ENCODE measurements around the gene LUZP2.
"Not testable (repeated sequence)": the region's sequence is repeated elsewhere in the genome, so short reads cannot be mapped to it uniquely, and the experiment has no call there.

LUZP2 gene

GRCh38 chr11:24934733-24935439 is 438.0 kb downstream of the LUZP2 start:
- DNase-seq = no peak

GRCh38 chr11:24944891-24945290 is 448.0 kb downstream of the LUZP2 start:
- DNase-seq = no peak

DNA sequence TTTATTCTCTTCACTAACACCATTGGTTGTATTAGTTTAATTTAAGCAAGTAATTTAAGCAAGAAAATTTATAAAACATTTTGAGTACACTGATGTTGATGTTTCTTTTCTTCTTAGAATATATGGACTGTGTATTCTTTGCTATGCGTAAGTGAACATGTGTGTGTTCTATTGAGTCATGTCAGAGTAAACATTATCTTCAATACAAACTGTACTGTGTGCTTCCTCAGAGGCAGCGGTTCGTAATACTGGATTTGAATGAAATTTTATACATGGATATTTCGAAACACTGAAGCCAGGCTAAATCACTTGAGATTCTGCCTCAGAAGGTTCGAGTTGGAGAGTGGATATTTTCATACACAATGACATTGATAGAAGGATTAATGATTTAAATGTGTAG is 452.6 kb downstream of the LUZP2 start:
- no peak for DNase-seq

- no peak for DNase-seq
Measured at GRCh38 chr11:24963852-24964251, 467.0 kb downstream of the LUZP2 start.

GRCh38 chr11:24965748-24966147 is 468.9 kb downstream of the LUZP2 start:
- DNase-seq = no peak

DNA sequence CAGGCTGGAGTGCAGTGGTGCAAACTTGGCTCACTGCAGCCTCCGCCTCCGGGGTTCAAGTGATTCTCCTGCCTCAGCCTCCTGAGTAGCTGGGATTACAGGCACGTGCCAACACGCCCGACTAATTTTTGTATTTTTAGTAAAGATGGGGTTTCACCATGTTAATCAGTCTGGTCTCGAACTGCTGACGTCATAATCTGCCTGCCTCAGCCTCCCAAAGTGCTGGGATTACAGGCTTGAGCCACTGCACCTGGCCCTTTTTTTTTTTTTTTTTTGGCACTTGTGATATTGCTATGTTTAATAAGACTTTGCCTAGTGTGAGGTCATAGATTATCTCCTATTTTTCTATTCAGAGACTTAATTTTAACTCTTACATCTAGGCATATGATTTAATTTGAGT is 497.1 kb downstream of the LUZP2 start:
- not testable (repeated sequence) for DNase-seq

DNA sequence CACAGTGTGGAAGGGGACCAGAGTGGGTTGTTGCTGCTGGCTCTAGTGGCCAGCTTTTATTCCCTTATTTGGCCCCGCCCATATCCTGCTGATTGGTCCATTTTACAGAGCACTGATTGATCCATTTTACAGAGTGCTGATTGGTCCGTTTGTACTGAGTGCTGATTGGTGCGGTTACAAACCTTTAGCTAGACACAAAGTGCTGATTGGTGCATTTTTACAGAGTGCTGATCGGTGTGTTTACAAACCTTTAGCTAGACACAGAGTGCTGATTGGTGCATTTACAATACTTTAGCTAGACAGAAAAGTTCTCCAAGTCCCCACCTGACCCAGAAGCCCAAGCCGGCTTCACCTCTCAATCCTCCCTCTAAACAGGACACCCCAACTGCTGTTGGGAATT is 503.1 kb downstream of the LUZP2 start:
- not testable (repeated sequence) for DNase-seq

DNA sequence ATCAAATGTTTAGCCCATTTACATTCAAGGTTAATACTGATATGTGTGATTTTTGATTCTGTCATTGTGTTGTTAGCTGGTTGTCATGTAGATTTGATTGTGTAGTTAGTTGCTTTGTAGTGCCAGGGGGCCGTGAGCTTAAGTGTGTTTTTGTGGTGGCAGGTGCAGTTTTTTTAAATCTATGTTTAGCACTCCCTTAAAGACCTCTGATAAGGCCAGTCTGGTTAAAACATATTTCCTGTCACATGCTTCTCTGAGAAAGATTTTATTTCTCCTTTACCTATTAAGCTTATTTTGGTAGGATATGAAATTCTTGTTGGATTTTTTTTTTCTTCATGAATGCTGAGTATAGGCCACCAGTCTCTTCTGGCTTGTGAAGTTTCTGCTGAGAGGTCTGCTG is 540.6 kb downstream of the LUZP2 start:
- DNase-seq = no peak

- DNase-seq = no peak
Measured at GRCh38 chr11:25038131-25038530, 541.3 kb downstream of the LUZP2 start.

- DNase-seq = no peak
Measured at GRCh38 chr11:25039165-25039564, 542.3 kb downstream of the LUZP2 start.

- DNase-seq = no peak
Measured at GRCh38 chr11:25048632-25049031, 551.8 kb downstream of the LUZP2 start.

DNA sequence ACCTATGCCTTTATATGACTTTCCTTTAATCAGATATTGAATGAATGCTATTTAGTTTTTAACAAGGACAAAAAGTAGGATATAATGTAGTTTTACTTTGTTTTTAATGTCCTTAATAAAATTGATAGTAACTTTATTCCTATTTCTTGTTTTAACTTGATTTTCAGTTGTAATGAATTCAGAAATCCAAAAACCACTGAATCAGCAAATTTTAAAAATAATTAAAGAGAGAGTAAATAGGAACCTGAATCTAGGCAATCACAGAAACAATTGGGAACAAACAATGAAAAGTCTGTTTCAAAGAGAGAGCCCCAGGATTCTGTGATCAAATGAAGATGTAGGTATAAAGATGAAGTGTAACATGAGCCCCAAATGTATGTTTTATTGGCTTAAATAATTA is 556.0 kb downstream of the LUZP2 start:
- DNase-seq = no peak

GRCh38 chr11:25057861-25058260 is 561.0 kb downstream of the LUZP2 start:
- no peak for DNase-seq

DNA sequence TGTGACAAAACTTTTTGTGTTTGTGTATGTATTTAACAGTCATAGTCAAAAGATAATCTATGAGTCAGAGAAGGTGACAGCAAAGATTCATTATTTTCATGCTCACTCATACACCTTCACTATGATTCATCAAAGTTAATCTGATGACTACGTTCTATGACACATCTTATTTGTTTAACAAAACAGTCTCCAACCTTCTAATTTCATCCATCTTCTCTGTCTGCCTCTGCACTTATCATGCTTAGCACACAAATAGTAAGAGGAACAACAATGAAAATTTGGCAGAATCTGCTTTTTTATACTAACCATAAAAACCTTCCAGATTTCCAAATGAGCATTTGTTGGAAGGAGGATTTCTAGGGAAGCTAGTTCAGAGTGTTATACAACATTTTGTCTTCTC is 568.9 kb downstream of the LUZP2 start:
- DNase-seq = no peak

GRCh38 chr11:25066706-25067105 is 569.9 kb downstream of the LUZP2 start:
- no peak for DNase-seq

GRCh38 chr11:25068451-25068850 is 571.6 kb downstream of the LUZP2 start:
- DNase-seq = no peak

DNA sequence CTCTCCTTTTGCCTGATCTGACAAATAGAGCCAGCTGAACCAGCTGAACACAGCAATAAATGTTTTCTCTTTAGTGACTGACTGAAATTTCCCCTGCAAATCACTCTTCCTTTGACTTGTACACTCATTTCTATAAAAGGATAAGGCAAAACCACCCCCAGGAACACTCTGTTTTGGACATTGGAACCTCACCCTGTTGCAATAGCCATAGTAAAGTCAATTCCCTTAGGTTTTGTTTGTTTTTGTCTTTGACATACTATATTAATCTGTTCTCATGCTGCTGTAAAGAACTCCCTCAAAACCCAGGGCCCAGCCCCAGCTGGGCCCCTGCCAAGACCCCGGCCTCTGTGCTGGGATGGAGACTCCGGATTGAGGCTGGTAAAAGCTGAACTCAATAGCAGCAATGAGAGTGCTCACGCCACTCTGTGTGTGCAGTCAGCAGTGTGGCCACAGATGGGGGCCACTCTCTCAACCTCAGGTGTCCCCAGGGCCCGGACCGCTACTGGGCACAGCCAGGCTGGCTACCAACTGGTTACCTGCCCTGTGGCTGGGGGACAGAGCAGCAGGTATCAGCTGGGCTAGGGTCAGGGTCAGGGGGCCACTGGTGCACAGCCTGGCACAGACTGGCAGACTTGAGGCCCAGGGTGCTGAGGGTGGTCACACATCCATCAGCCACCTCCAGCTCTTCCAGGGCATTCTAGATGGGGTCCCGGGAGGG is 597.4 kb downstream of the LUZP2 start:
- no peak for DNase-seq

GRCh38 chr11:25119416-25119815 is 622.6 kb downstream of the LUZP2 start:
- DNase-seq = no peak
